Measurements from ENCODE around the gene FILIP1L.

Gene FILIP1L

DNA sequence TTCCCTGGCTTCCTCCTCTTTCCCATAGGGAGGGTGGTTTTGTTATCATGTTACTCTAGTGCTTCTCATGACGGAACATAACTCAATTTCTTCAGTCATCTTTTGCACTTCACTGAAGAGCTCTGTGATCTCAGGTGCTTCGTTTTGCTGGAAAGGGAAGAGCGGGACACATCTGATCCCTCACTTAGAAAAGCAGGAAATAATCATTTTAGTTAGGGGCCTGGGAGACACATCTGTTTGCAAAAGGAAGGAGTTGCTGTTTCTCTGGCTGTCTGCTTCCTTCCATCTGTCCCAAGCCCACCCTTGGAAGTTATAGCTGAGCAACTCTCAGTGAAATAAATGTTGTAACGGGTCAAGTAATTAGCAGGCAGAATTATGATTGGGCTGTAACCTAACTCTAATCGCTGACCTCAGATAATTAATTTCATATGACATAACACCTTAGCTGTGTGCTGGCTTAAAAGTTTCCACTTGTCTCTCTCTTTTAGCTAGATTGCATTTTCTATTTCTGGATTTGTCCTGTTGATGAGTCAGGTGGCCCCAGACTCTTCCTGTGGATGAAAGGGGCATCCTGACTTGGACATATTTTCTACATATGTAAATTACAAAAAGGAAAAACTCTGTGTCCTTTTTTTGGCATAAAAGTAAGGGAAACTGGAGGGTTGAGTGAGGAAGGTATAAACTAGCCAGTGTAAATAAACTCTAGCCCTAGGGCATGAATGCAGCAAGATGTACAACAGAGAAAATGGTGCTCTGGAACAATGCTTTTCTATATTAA lies 11.0 kb upstream of the FILIP1L start:
- TF ChIP-seq, protein P1, sequence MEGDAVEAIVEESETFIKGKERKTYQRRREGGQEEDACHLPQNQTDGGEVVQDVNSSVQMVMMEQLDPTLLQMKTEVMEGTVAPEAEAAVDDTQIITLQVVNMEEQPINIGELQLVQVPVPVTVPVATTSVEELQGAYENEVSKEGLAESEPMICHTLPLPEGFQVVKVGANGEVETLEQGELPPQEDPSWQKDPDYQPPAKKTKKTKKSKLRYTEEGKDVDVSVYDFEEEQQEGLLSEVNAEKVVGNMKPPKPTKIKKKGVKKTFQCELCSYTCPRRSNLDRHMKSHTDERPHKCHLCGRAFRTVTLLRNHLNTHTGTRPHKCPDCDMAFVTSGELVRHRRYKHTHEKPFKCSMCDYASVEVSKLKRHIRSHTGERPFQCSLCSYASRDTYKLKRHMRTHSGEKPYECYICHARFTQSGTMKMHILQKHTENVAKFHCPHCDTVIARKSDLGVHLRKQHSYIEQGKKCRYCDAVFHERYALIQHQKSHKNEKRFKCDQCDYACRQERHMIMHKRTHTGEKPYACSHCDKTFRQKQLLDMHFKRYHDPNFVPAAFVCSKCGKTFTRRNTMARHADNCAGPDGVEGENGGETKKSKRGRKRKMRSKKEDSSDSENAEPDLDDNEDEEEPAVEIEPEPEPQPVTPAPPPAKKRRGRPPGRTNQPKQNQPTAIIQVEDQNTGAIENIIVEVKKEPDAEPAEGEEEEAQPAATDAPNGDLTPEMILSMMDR (IDR thresholded peaks at IDR 0.05; ENCODE audit: low read depth, low read length): no peak
- H3K4me3 ChIP-seq (ENCODE audit: low read depth, low read length): no peak overlapping the region

DNA sequence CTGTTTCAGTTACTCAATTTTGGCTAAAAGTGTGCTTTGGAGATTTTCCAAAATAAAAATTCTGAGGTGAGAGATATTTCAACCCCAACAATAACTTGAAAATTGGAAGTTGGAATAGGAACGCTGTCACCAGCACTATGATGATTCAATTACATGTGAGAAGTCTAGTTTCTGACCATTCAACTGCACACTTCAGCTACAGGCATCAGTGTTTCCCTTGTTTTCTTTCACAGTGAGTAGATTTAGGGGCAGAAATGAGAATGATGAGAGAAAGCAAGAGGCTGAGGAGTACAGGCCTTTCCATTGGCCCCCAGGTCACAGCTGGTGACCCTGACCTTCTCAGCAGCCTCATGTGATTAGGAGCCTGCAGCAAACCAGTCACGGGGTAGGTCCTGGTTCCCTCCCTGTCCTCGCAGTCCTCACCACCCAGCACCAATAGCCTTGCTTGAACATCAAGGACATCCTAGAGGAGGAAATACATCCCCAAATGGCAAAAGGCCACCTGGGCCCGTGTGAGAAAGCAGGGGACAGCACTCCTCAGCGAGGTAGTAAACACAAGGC lies 10.0 kb upstream of the FILIP1L start:
- H3K4me3 ChIP-seq (ENCODE audit: low read depth, low read length): no peak overlapping the region
- TF ChIP-seq, protein P1 (IDR thresholded peaks at IDR 0.05; ENCODE audit: low read depth, low read length): no peak

DNA sequence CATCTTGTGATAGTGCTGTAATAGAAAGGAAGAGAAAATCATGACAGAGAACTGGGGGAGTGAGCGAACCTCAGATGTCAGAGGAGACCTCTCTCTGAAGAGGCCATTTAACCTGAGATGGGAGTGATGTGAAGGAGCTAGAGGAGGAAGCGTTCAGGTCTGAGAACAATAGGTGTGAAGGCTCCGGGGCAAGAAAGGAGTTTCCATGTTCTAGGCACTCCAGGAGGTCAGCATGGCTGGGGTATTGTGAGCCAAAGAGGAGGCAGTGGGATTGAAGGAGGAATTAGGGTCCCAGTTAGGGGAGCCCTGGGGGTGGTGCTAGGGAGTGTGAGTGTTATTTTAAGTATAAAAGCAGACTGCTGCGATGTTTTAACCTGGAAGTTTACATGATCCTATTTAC lies 8.8 kb upstream of the FILIP1L start:
- H3K4me3 ChIP-seq (ENCODE audit: low read depth, low read length): no peak overlapping the region
- TF ChIP-seq, protein P1 (IDR thresholded peaks at IDR 0.05; ENCODE audit: low read depth, low read length): no peak

DNA sequence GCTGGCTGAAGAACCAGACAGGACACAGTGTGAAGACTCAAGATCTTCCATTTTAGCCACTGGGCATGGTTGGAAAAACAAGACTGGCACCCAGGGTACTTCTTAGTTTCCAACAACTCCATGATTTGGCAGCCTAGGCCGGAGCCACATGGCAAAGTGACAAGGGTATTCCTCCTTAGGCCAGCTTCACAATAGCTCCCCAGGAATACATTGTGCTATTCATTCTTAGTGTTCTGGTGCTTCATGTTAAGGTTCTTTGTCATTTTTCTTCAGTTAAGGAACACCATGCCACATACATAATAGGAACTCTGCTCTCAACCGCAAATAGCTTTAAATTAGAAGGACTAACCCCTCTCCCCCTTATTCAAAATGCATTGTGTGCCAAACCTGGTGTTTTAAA lies 8.0 kb upstream of the FILIP1L start:
- TF ChIP-seq, protein P1 (IDR thresholded peaks at IDR 0.05; ENCODE audit: low read depth, low read length): no peak
- H3K4me3 ChIP-seq (ENCODE audit: low read depth, low read length): no peak overlapping the region

DNA sequence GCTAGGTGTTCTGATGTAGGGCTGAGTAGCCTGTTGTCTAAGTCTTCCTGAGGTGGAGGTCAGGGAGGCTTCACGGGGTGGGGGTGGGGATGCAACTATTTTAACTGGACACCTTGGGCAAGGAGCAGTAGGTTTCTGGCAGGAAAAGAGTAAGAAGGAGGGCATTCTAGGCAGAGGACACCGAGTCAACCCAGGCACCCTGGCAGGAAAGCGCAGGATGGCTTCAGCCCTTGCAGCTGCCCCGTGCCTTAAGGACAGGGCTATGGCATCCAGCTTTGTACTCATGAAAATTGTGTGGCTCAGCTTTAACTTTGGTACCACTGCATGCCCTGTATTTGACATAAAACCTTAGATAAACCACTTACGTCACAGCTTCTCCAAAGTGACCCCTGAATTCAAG lies 6.4 kb upstream of the FILIP1L start:
- TF ChIP-seq, protein P1 (IDR thresholded peaks at IDR 0.05; ENCODE audit: low read depth, low read length): no peak
- no peak overlapping the region for H3K4me3 ChIP-seq (ENCODE audit: low read depth, low read length)

DNA sequence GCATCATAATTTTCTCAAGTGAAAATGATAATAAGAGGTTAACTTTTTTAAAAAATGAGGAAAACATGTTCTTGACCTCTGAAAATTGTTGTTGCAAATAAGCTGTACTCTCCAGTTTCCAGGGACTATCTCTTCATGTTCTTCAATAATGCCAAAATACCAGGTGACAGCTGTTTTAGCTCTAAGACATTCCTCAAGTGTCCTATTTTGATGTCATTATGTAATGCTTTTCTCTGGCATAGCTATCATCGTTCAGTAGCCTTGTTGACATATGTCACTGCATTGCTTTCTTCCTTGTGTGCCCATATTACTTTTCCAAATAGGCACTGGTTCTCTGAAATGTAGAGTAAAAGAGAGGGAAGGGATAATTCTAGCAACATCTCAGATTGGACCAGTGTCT lies 5.7 kb upstream of the FILIP1L start:
- H3K4me3 ChIP-seq (ENCODE audit: low read depth, low read length): no peak overlapping the region
- TF ChIP-seq, protein P1 (IDR thresholded peaks at IDR 0.05; ENCODE audit: low read depth, low read length): no peak

DNA sequence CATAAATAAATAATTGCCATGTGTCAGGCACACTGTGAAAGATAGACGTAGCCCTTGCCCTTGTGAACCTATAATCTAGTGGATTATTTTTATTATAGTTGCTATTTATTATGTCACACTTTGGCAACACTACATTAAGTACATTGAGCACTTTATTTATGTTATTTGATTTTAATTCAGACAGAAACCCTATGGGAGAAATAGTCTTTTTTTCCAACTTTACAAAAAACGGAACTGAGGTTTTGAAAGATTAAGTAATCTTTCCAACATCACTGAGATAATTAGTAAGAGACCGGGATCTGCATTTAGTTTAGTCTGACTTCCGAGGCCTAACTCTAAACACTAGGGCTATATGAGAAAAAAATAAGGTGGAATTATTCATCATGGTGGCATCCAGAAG lies 2.8 kb upstream of the FILIP1L start:
- TF ChIP-seq, protein P1 (IDR thresholded peaks at IDR 0.05; ENCODE audit: low read depth, low read length): no peak
- H3K4me3 ChIP-seq (ENCODE audit: low read depth, low read length): no peak overlapping the region

All from WI38 (cell line).